ENCODE measurements around the gene KCNG2.

Gene KCNG2

DNA sequence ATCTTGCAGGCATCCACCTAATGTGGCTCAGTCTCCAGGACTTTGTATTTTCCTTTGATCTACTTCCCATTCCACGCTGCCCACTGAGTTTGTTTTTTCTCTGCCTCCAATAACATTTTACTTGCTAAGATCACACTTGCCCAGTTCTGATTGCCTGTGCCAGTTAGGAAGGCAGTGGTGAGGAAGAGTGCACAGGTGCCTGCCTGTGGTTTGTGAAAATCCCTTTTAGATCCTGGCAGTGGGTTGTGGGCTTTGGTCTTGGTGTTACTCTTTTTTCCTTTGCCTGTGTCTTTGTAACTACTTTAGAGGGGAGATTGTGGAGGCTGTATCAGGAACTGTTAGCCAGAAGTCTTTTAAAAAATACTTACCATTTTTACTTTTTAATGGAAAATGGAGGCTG is 36.9 kb upstream of the KCNG2 start:
- peaks cover 19% of the 10 kb centered on the region for H3K9me3 Mint-ChIP-seq
- no peaks in the 10 kb centered on the region for H3K27me3 Mint-ChIP-seq
- H3K36me3 Mint-ChIP-seq = peaks cover 20% of the 10 kb centered on the region
- no peak overlapping the region for H3K27ac Mint-ChIP-seq
- H3K4me3 Mint-ChIP-seq = no peak overlapping the region
- no peaks in the 10 kb centered on the region for H3K4me1 Mint-ChIP-seq

DNA sequence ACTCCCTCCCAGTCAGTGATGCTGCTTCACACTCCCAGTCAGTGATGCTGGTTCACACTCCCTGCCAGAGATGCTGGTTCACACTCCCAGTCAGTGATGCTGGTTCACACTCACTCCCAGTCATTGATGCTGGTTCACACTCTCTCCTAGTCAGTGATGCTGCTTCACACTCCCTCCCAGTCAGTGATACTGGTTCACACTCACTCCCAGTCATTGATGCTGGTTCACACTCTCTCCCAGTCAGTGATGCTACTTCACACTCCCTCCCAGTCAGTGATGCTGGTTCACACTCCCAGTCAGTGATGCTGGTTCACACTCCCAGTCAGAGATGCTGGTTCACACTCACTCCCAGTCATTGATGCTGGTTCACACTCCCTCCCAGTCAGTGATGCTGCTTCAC is 34.3 kb upstream of the KCNG2 start:
- H3K27me3 Mint-ChIP-seq = peaks cover 5% of the 10 kb centered on the region
- H3K9me3 Mint-ChIP-seq = peaks cover 28% of the 10 kb centered on the region
- no peaks in the 10 kb centered on the region for H3K4me1 Mint-ChIP-seq
- no peak overlapping the region for H3K4me3 Mint-ChIP-seq
- H3K36me3 Mint-ChIP-seq = peaks cover 11% of the 10 kb centered on the region
- no peak overlapping the region for H3K27ac Mint-ChIP-seq

DNA sequence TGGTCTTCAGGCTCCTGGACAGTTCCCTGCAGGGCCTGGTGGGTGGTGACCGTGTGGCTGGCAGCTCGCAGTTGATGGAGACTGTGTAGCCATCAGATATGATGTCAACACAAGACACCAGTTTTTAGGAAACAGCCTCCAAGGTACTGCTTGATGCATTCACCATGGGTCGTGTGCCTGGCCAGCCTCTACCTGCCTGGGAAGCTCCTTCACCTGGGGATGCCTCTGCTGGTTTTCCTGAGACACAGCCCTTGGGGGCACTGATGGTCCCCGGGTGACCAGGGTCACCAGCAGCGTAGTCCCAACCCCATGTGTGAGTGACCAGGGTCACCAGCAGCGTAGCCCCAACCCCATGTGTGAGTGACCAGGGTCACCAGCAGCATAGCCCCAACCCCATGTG is 33.6 kb upstream of the KCNG2 start:
- no peak overlapping the region for H3K4me3 Mint-ChIP-seq
- peaks cover 7% of the 10 kb centered on the region for H3K36me3 Mint-ChIP-seq
- peaks cover 24% of the 10 kb centered on the region for H3K9me3 Mint-ChIP-seq
- H3K4me1 Mint-ChIP-seq = no peaks in the 10 kb centered on the region
- H3K27me3 Mint-ChIP-seq = peaks cover 6% of the 10 kb centered on the region
- no peak overlapping the region for H3K27ac Mint-ChIP-seq

DNA sequence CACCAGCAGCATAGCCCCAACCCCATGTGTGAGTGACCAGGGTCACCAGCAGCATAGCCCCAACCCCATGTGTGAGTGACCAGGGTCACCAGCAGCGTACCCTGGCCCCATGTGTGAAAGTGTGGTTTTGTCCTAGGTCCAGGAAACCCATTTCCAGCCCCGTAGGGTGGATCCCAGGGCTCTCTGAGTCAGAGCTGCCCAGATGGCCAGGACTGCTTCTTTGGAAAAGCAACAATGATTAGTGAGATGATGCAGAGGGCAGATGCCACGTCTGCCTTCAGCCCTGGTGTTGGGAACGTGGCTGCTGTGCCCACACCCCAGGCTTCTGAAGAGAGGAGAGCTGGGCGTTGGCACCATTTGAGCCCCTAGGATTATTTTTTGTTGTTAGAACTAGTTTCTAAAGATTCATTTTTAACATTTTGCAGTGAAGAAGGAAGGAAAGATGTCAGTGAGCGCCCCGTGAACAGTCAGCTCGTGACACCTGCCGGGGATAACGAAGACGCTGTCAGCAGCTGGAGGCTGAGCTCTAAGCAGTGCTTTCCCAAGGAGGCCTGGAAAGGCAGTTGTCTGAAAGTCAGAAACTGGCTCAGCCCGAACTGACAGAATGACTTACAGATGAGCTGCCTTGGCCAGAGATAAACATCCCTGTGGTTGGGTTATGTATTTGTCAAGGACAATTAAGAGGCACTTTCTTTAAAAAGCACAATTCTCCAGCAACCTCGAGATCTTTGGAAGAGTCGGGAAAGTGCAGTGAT is 32.1 kb upstream of the KCNG2 start:
- Mint-ChIP-seq H3K4me1 (no peaks in the 10 kb centered on the region), H3K27me3 (peaks cover 8% of the 10 kb centered on the region), H3K27ac (no peak overlapping the region), H3K36me3 (peaks cover 3% of the 10 kb centered on the region), H3K4me3 (no peak overlapping the region), H3K9me3 (peaks cover 18% of the 10 kb centered on the region)

DNA sequence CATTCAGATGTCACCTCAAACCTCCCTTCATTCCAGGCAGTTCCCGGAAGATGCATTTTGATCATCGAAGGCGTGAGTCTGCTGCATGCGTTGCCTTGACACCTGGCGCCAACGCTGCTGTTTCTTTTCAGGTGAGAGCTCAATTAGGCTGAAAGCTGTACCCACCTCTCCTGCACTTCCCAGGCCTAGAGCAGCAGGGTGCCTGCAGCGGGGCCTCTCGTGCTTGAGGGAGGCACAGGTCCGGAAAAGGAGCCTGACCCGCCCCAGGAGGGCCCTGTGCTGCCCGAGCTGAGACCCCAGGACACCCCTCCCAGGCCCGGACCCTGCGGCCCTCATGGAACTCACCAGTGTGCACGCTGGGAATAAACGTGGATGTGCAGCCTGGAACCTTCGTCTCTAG is 31.4 kb upstream of the KCNG2 start:
- Mint-ChIP-seq H3K27me3 (peaks cover 8% of the 10 kb centered on the region), H3K27ac (no peak overlapping the region), H3K4me1 (no peaks in the 10 kb centered on the region), H3K9me3 (peaks cover 18% of the 10 kb centered on the region), H3K36me3 (peaks cover 3% of the 10 kb centered on the region), H3K4me3 (no peak overlapping the region)

DNA sequence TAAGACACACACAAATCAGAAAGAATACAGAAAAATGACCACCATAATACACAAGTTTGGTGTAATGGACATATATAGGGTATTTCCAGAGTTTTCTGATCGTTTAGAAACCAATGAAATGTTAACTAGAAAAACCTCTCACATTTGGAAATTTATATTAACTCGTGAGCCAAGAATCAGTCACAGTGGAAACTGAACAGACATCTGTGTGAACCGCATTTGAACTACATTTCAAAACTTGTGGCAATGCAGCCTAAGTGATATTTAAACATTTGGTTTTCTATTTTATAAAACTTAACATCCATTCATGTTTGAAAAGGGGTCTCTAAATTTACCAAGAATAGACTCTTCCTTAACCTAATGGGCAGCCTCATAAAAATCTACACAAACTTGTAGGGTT is 29.0 kb upstream of the KCNG2 start:
- Mint-ChIP-seq H3K36me3 (peaks cover 3% of the 10 kb centered on the region), H3K4me1 (no peaks in the 10 kb centered on the region), H3K4me3 (no peak overlapping the region), H3K27me3 (peaks cover 14% of the 10 kb centered on the region), H3K27ac (no peak overlapping the region), H3K9me3 (peaks cover 9% of the 10 kb centered on the region)

DNA sequence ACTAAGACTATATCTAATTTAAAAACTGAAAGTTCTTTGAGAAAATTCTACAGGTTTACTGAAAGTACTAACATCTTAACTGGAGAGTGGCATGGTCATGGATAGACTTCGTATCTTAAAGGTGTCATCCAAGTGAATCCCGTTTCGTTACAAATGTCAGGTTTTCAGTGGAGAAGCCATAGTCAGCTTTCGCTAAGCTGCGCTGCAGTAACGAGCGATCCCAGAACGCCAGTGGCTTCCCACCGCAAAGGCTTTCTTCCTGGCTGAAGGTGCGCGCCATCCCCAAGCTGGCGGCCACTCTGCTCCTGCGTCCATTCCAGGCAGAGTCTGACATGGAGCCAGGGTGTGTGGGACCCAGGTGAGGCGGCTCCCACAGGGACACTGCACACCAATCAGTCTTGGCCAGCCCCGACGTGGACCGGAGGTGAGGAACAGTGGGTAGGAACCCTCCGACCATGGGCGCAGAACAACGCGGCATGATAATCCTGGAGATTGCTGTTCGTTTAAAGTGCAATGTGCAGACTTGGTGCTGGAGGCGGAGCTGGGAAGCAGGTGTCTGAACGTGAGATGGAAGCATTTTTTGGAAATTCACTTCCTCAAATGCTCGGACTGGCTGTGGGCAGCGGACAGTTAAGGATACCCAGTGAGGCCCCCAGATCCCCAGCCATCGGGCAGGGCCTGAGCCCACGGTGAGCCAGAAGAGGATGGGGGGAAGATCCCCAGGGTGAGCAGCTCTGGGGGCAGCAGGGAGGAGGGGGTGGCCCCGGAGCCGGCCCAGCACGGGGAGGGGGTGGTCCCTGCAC is 27.8 kb upstream of the KCNG2 start:
- peaks cover 3% of the 10 kb centered on the region for H3K36me3 Mint-ChIP-seq
- no peak overlapping the region for H3K27ac Mint-ChIP-seq
- H3K4me1 Mint-ChIP-seq = no peaks in the 10 kb centered on the region

DNA sequence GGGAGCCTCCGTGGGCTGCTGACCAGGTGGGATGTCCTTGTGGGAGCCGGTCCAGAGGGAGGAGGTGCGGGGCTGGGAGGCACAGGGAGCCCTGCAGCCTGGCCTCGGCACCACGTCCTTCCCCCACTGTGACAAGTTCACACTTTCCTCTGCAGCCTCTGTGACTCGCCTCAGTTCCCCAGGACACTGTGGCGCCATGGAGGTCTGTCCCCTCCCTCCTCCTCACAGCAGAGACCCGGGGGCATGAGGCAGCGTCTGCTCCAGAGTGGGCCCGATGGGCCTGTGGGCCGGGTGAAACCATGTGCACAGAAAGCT is 27.3 kb upstream of the KCNG2 start:
- Mint-ChIP-seq H3K4me1 (no peaks in the 10 kb centered on the region), H3K9me3 (peaks cover 9% of the 10 kb centered on the region), H3K27ac (no peak overlapping the region), H3K27me3 (peaks cover 16% of the 10 kb centered on the region), H3K4me3 (no peak overlapping the region), H3K36me3 (peaks cover 3% of the 10 kb centered on the region)

More for the DNA sequence above, 27.8 kb upstream of the KCNG2 start:
- H3K27me3 Mint-ChIP-seq = peaks cover 16% of the 10 kb centered on the region
- peaks cover 9% of the 10 kb centered on the region for H3K9me3 Mint-ChIP-seq
- H3K4me3 Mint-ChIP-seq = no peak overlapping the region

DNA sequence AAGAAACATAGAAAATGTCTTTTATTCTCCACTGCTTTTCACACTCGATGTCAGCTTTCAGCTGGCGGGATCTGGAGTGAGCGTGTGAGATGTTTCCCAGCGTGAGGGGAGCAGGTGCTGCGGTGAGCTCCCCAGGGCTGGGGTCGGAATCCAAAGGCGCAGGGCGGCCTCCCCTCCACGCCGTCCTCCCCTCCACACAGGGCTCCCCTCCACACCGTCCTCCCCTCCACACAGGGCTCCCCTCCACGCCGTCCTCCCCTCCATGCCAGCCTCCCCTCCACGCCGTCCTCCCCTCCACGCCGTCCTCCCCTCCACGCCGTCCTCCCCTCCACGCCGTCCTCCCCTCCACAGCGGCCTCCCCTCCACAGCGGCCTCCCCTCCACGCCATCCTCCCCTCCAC is 26.9 kb upstream of the KCNG2 start:
- H3K9me3 Mint-ChIP-seq = peaks cover 9% of the 10 kb centered on the region
- H3K27me3 Mint-ChIP-seq = peaks cover 16% of the 10 kb centered on the region

DNA sequence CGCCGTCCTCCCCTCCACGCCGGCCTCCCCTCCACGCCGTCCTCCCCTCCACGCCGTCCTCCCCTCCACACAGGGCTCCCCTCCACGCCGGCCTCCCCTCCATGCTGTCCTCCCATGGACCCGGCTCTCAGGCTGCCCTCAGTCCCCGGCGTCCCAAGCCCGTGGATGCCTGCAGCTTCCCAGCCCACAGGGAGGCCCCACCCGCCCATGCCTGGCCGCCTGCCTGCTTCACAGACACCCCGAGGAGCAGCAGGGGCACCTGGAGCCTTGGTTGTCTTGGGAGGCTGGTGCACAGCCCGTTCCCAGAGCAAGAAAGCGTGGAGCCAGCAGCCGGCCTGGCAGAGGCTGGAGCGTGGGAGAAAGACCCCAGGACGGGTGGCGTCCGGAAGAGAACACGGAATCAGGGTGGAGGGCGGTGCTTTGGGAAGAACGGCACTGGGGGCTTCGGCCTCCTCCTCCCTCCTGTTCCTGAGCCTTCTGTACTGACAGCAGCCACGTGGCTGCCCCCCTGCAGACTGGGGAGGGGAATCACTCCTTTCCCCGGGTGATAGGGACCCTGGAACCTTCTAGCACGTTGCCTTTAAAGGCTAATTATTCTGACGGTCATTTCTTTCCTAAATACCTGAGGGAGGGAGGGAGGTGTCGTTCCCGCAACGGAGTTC is 26.2 kb upstream of the KCNG2 start:
- Mint-ChIP-seq H3K4me3 (no peak overlapping the region), H3K36me3 (peaks cover 3% of the 10 kb centered on the region), H3K27ac (no peak overlapping the region), H3K27me3 (peaks cover 16% of the 10 kb centered on the region), H3K4me1 (no peaks in the 10 kb centered on the region), H3K9me3 (peaks cover 9% of the 10 kb centered on the region)

More for the DNA sequence above, 26.9 kb upstream of the KCNG2 start:
- Mint-ChIP-seq H3K27ac (no peak overlapping the region), H3K36me3 (peaks cover 3% of the 10 kb centered on the region), H3K4me3 (no peak overlapping the region), H3K4me1 (no peaks in the 10 kb centered on the region)

DNA sequence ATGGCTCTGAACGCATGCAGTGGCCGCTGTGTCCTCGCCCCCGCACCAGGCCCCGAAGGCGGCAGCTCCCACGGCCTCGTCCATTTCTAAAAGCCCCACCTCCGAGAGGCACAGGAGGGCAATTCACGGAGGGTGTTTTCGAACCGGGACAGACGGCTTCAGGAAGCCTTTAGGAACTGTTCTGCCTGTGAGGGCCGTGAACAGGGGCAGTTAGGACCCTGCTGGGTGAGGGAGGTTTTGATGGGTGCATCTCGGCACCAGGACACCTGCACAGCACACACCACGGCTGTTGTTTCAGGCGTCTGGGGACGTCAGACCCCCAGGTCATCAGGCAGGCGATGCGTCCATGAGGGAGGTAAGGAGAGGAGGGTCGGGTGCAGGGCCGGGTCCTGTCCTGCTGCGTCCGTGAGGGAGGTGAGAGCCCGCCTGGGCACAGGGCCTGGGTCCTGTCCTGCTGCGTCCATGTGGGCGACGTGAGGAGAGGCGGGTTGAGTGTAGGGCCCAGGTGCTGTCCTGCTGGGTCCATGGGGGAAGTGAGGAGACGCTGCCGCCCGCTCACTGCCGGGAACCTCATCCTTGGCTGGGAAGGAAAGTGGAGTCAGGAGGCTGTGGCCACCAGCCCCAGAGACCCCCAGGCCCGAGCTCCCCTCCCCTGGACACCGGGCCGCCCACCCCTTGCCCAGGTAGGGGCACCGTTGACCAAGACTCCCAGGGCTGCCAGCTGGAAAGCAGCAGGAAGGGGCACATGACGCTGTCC is 25.5 kb upstream of the KCNG2 start:
- H3K4me3 Mint-ChIP-seq = no peak overlapping the region
- peaks cover 3% of the 10 kb centered on the region for H3K36me3 Mint-ChIP-seq
- peaks cover 14% of the 10 kb centered on the region for H3K27me3 Mint-ChIP-seq
- peaks cover 9% of the 10 kb centered on the region for H3K9me3 Mint-ChIP-seq
- H3K4me1 Mint-ChIP-seq = no peaks in the 10 kb centered on the region
- H3K27ac Mint-ChIP-seq = no peak overlapping the region

DNA sequence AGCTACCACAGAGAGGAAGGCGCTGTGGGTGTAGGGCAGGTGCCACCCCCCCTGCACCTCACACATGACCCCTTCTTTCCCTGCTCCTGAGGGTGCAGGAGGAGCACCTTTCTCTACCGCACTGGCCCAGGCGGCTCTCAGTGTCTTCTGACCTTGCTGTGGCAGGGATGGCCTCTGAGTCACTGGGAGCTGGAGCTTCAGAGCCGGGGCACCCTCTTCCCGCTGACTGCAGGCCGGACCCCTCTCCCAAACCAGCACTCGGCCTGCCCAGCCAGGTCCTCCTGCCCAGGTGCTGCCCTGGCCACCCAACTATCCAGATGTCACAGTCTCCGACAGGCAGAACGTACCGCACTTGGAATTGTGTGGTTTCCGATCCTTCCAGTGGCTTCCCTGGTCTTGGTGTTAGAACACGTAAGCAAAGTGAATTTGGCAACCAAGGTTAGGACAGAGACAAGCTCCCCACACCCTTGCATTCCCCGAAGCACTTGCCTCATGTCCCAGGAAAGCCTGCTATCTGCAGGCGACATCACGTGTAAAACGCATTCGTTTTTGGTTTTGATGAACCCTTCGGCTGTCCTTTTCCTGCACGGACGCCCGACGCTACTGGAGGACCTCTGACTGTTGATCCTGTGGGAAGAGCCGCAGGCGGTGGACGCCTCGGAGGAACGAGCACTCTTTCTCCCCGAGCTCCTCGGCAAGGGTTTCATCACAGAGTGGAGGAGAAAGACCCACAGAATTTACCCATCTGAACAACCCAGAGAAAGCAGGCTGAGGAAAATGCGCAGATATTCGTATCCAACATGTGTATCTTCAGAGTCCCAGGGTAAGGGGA is 24.7 kb upstream of the KCNG2 start:
- no peak overlapping the region for H3K4me3 Mint-ChIP-seq
- H3K27ac Mint-ChIP-seq = no peak overlapping the region
- no peaks in the 10 kb centered on the region for H3K4me1 Mint-ChIP-seq
- peaks cover 16% of the 10 kb centered on the region for H3K27me3 Mint-ChIP-seq
- no peaks in the 10 kb centered on the region for H3K36me3 Mint-ChIP-seq
- peaks cover 3% of the 10 kb centered on the region for H3K9me3 Mint-ChIP-seq

DNA sequence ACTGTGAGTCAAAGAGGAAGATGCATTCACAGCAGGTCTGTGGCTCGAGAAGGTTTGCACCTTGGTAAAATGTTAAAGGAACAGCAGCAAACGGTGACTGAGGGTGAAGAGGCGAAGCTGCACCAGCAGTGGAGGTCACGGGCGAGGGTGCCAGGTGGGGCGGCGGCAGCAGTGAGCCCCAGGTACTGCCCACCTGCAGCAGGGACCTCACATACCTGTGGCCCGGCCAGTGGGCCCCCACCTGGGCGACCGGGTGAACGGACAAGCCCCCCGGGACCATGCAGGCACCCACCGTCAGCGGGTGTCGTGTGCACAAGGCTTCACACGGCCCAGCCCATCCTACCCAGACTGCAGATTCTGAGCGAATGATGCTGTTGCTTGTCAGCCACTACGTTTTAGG is 23.6 kb upstream of the KCNG2 start:
- no peak overlapping the region for H3K27ac Mint-ChIP-seq
- no peaks in the 10 kb centered on the region for H3K36me3 Mint-ChIP-seq
- peaks cover 17% of the 10 kb centered on the region for H3K27me3 Mint-ChIP-seq
- H3K9me3 Mint-ChIP-seq = no peaks in the 10 kb centered on the region
- H3K4me1 Mint-ChIP-seq = no peaks in the 10 kb centered on the region
- H3K4me3 Mint-ChIP-seq = no peak overlapping the region

DNA sequence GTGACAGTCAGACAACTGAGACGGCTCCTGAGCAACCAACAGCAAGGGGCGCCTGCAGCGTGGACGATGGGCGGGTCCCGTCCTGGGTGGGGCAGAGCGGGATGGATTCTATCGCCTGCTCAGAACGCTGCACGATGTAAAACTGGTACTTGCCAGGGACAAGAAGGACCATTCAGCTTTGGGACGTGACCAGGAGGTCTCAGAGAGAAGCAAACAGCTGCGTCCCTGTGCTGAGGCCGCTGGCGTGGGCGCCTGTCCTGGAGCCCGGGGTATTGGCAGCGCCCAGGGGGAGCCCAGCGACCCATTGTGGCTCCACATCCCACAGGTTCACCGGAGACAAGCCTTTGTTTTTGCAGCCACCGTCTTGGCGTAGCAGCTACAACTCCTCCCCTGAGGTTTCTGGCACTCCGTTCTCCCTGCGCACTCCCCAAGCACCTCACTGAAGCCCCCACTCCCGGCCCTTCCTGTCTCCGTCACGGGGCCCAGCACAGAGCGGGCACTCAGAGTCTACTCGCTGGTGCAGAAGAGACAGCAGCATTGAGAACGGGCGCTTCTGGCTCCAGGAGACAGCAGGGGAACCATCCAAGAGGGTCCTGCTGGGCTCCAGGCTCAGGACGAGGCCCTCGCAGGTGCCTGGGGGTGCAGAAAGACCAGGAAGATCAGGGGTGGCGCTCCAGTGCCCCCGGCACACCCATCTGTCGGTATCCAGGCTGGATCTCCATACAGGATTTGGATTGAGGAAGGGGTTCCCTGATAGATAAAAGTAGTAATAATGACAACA is 22.1 kb upstream of the KCNG2 start:
- Mint-ChIP-seq H3K4me1 (no peaks in the 10 kb centered on the region), H3K36me3 (no peaks in the 10 kb centered on the region), H3K27me3 (peaks cover 14% of the 10 kb centered on the region), H3K4me3 (no peak overlapping the region), H3K27ac (no peak overlapping the region), H3K9me3 (no peaks in the 10 kb centered on the region)
